DMS 273 (cell line): Measurements from ENCODE around the gene TRPT1.

Experiments used
- DNase-seq: peaks from one replicate; lab custom pipeline; 2025; ENCODE audit not compliant: unreplicated experiment; lab: John Stamatoyannopoulos, UW

TRPT1 gene

DNA sequence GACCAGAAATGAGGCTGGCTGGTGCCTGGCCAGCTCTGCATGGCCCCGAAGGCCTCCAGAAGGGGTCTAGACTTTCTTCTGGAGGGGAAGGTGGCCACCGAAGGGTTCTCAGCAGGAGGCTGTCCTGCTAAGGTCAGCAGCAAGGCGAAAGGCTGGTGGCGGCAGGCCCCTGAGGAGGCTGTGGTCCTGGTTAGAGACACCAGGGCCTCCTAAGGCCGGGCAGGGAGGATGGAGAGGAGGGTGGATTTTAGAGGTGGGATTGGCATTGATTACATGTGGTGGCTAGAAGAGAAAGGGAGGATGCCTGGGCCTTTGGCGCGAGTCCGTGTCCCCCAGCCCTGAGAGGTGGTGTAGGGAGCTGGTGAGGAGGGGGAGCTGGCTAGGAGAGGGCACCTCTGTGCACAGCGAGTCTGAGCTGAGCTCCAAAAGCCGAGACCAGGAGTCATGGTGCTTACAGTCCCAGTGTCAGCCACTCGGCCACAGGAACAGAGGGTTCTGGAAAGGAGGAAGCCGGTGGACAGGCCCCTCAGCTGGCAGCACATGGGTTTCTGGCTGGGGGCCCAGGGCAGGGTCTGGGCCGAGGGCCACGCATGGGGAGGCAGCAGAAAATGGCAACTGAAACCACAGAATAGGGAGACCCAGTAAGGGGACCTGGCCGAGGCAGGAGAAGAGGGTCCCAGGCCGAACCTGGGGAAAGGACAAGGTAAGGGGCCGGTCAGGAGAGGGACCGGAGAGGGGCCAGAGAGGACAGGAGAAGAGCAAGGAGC is 17.0 kb downstream of the TRPT1 start:
- no peak for DNase-seq

GRCh38 chr11:64208086-64208795 is 17.7 kb downstream of the TRPT1 start:
- DNase-seq: no peak

GRCh38 chr11:64207256-64208085 is 18.5 kb downstream of the TRPT1 start:
- DNase-seq: no peak

DNA sequence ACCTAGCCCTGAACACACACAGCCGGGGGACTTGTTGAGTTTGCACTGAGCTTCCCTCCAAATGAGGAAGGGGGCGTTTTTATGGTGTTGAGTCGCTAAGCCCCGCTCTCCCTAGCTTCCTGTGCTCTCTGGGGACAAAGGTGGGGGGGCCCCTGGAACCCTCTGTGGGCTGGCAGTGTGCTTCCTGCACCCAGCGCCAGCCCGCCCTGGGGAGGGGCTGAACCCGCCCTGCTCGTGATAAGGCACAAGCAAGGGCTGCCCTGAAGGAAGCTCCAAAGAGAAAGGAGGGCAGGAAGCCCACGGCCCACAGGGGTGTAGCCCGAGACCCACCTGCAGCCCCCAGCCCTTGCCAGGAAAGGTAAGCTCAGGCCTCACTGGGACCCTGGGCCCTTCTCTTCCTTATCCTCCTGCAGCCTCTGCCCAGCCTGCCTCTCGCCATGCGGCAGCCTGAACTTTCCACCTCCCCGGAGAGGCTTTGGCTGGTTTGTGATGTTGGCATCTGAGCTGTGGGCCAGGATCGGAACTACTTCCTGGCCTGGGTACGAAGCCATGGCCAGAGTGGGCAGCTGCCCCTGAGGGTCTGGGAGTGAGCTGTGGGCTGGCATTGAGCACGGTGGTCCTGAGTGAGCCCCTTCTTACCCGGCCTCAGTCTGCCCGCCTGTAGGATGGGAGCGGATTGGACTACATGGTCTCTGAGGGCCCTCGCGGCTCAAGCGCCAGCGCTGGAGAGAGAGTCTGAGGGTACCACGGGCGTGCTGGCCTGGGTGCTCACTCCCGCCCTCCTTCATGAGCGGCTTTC is 19.3 kb downstream of the TRPT1 start, which contains the start of gene FERMT3:
TSS of gene FERMT3 (plus strand) at position 265 of the 799 bp plus-strand sequence. CDS start 644 bp downstream, outside the sequence.
- no peak for DNase-seq

DNA sequence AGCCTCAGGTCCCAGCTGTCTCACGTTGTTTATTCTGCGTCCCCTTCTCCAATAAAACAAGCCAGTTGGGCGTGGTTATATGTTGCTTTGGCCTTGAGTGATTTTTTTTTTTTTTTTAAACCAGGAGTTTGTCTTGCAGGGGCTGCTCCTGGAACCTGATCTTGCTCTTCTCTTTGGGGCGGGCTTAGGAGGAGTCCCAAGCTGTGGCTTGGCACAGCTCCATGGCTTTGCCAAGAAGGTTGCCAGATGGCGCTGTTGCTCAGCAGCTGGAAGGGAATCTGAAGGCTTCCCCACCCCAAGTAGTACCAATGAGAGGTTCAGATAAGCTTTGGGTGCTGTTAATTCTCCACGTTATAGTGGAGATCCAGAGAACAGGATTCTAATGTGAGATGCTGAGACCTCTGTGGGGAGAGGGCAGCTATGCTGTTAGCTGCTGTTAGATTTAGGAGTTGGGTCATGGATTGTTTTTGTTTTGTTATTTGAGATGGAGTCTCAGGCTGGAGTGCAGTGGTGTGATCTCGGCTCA is 21.5 kb downstream of the TRPT1 start:
- peak; percentile 98 for DNase-seq

GRCh38 chr11:64204080-64204440 is 21.9 kb downstream of the TRPT1 start:
- no peak for DNase-seq

GRCh38 chr11:64203421-64204079 is 22.4 kb downstream of the TRPT1 start:
- DNase-seq: no peak

DNA sequence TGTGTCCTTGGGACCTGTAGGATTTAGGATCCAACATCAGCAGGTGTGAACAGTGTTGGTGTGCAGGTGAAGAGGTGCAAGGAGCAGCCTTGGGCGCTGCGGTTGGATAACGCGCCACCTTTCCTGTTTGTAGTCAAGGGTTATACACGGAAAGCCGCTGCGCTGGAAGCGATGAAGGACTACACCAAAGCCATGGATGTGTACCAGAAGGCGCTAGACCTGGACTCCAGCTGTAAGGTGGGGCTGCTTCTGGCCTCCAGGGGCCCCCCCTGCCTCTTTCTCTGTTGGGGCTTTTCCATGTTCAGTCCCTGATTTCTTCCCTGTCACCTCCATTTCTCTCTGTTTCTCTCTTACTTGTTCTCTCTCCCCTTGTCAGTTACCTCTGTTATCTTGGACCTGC is 23.0 kb downstream of the TRPT1 start:
- no peak for DNase-seq

DNA sequence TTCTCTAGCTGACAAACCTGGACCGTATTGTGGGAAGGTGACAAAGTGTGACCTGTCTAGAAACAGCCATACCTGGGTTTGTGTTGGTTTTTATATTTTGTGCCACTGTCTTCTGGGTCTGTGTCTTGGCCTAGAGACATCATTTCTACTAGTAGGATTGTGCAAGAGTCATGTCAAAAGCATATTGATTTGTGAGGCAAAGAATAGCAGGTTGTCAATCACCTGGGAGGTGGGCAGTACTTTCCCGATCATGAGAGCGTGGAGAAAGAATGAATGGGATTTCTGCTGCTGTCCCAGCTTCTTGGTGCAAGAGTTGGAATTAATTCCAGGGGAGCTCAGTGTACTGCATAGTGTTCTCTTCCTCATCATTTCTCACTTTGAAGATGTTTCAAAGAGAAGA is 24.4 kb downstream of the TRPT1 start:
- no peak for DNase-seq

GRCh38 chr11:64198511-64198910 is 27.5 kb downstream of the TRPT1 start:
- DNase-seq: no peak

DNA sequence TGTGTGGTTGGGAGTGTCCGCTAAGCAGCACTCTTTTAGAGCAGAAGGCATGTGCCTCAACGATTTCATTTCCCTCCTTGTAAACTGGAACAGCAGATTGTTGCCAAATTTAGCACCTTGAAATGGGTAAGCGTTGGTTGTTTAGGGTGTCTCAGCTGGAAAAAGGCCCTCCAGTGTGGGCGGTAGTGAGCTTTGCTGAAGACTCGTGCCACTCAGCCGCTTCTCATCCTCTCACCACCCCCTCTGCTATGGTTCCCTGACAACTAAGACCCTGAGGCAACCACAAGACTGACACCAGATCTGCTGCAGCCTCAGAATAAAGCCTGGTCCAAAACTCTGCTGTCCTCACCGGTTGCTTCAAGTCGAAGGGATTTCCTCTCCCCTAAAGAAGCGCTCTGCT is 29.4 kb downstream of the TRPT1 start:
- no peak for DNase-seq

DNA sequence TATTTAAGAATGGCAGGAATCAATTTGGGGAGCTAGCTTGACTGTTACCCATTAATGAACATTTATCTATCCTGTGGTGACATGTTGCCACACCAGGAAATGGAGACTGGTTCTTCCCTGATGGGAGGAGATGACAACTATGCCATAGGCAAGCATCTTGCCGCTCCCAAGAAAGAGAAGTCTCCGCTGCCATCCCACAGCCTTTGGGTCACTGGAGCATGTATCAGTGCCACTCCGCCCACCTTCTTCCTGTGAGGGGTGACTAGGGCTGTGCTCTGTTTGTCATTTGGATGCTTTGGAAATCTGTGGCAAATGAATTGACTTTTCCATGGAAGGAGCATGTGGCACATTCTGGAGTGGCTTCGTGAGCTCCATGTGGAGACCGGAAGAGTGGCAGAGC is 33.6 kb downstream of the TRPT1 start:
- no peak for DNase-seq

DNA sequence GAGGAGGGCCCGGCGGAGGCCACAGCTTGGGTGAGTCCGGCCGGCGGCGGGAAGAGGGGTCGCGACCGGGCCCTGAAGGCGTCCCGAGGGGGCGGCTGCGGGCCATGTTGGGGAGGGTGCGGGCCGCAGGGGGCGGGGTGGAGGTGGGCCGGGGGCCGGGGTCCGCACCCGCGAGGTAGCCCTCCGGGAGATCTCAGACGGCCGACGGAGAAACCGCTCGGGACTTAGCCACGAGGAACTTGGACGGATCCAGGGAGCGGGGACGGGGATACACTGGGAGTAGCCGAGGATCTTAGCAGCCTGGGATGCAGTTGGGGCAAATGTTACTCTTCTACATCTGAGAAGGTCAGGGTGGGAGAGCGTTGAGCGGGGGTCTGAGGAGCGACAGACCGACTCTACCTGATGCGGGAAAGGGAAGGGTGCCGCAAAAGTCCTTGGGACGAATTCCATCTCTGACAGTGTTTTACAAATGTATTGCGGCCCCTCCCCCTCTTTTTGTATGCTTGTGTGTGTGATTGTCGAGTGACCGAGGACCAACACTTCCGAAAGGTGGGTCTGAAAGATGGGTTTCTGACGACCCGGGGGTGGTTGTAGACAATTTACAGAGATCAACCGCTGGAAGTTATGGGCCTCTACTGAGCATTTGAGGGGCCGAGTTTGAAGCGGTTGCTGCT is 39.4 kb downstream of the TRPT1 start:
- no peak for DNase-seq

- DNase-seq: peak; percentile 99
Measured at GRCh38 chr11:64185693-64186491, 40.1 kb downstream of the TRPT1 start, which contains the start of gene STIP1. TSS of gene STIP1 (plus strand) at chr11:64186171. CDS start at chr11:64186262, 91 bp downstream.

- peak; percentile 74 for DNase-seq
Measured at GRCh38 chr11:64185175-64185692, 40.8 kb downstream of the TRPT1 start.

GRCh38 chr11:64183890-64184289 is 42.1 kb downstream of the TRPT1 start:
- no peak for DNase-seq

DNA sequence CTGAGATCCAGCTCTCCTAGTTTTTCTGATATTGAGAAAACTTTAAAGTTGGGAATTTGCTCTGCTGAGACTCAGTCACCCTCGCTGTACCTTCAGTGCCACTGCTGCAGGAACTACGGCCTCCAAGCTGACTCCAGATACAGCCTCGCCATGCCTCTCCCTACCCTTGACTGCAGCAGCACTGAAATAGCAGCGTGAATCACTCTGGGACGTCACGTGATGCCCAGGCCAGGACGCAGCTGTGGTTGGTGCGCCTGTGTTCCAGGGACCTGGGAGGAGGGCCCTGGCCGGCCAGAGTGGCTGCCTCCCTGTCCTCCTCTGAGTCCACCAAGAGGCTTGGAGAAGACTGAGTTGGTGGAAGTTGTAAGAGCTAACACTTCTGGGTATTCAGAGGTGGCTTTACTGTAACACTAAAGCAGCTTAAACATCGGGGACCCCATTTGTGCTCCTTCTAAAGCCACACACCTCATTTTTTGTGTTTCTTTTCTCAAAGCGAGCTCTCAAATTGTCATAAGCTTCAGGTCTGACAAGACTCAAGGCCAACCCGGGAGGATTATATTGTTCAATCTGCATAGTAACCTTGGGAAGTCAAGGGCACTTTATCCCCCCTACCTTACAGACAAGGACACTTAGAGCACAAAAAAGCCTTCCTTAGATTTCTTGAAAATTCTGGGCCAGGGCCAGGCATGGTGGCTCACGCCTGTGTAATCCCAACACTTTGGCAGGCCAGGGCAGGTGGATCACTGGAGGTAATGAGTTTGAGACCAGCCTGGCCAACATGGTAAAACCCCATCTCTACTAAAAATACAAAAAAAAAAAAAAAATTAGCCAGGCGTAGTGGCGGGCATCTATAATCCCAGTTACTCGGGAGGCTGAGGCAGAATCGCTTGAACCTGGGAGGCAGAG is 44.2 kb downstream of the TRPT1 start:
- peak; percentile 88 for DNase-seq
